ENCODE data around the gene NAV1.
"Not testable (repeated sequence)": the region's sequence is repeated elsewhere in the genome, so short reads cannot be mapped to it uniquely, and the experiment has no call there.

NAV1 gene, protein sequence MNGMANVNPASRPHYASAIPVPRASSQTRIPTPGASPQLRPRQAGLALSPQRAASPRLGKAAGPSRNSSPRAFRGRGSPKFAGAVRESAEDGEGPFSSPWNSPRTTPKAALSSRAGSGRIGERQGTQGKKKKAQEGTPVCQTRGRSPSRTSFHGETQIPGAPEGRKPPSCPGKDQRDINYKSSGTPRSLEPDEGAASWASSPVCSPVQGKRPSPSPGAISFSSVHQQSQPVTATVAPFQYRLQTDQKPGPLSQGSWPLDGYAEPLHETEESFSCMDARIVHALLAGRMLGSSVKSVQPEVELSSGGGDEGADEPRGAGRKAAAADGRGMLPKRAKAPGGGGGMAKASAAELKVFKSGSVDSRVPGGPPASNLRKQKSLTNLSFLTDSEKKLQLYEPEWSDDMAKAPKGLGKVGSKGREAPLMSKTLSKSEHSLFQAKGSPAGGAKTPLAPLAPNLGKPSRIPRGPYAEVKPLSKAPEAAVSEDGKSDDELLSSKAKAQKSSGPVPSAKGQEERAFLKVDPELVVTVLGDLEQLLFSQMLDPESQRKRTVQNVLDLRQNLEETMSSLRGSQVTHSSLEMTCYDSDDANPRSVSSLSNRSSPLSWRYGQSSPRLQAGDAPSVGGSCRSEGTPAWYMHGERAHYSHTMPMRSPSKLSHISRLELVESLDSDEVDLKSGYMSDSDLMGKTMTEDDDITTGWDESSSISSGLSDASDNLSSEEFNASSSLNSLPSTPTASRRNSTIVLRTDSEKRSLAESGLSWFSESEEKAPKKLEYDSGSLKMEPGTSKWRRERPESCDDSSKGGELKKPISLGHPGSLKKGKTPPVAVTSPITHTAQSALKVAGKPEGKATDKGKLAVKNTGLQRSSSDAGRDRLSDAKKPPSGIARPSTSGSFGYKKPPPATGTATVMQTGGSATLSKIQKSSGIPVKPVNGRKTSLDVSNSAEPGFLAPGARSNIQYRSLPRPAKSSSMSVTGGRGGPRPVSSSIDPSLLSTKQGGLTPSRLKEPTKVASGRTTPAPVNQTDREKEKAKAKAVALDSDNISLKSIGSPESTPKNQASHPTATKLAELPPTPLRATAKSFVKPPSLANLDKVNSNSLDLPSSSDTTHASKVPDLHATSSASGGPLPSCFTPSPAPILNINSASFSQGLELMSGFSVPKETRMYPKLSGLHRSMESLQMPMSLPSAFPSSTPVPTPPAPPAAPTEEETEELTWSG (N-terminal part only)

DNA sequence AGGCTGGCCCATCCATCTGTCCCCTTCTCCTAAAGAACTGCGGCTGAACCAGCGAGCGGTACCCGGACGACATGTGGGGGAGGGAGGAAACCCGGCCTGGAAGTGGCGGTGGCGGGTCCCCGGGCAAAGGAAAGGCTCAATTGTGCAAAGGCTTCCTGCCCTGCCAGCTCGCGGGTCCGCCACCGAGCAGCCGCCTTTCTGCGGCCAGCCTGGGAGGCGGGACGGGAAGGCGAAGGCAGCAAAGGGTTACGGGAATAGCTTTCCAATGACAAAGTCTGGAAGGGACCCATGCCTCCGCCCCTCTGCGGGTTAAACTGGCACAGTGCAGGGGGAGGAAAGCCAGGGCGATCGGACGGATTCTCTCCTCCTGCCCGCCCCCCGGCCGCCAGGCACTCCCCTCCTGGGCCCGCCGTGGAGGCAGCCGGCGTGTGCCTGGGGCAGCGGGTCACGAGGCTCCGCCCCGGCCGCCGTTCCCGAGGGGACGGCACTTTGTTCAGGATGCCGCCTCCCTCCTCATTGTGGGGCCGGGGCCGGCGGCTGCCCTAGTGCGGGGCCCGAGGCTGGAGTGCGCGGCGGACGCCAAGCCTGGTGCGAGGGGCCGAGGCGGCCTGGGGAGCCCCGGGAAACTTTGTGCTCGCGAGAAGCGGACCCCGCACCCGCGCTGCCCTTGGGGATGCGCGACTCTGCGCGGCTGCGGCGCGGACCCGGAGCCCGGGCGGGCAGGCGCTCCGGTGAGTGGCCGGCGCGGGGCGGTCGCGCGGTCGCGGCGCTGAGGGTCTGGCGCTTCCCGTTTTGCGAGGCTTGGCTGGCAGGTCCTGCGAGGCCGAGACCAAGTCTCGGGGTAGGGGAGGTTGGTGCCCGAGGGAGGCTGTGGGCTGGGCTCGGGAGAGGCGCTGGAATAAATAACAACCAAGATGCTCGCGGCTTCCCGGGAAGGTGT is at the start of gene NAV1:
NAV1 (plus strand) TSS at position 516 of the 940 bp plus-strand sequence. CDS start 83,758 bp downstream, outside the sequence.
- peak; percentile 74 for DNase-seq (ENCODE audit: low spot score)

DNA sequence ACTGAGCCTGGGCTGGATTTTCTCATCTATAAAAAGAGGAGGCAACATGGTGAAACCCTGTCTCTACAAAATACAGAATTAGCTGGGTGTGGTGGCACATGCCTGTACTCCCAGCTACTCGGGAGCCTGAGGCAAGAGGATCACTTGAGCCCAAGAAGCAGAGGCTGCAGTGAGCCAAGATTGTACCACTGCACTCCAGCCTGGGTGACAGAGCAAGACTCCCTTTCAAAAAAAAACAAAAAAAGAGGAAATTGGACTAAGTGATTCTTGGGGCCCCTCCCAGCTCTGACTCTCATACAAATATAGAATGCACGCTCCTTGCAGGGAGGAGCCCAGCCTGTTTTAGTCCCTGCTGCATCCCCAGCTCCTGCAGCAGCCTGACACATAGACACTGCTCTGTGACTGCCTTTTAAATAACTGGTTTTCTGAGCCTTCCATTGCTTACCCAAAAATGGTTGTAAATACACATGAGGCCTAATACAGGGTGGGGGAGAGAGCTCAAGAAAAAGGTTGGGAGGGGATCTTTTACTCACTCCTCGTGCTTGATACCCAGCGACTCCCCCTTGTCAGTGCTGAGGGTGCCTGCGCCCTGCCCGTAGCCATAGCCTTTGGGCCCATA is 49.2 kb upstream of the NAV1 start:
- DNase-seq (ENCODE audit: low spot score): no peak

DNA sequence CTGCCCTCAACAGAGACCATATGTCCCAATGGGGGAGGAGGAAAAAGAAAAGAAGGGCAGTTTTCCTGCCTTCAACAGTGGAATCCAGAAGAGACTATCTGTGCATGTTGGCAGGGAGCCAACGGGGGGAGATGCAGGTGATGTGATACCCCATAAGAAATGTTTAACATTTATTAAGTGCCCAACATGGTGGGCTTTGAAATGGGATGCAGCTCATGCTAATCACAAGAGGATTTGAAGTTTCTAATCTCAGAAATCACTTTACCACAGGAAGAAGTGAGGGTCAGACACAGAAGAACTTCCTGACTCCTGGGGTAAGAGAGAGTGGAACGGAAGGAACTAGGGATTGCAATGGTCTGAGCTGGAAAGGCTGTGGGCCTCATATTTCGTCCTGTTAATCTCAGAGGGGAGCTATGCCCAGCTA is 48.2 kb upstream of the NAV1 start:
- DNase-seq (ENCODE audit: low spot score): no peak

DNA sequence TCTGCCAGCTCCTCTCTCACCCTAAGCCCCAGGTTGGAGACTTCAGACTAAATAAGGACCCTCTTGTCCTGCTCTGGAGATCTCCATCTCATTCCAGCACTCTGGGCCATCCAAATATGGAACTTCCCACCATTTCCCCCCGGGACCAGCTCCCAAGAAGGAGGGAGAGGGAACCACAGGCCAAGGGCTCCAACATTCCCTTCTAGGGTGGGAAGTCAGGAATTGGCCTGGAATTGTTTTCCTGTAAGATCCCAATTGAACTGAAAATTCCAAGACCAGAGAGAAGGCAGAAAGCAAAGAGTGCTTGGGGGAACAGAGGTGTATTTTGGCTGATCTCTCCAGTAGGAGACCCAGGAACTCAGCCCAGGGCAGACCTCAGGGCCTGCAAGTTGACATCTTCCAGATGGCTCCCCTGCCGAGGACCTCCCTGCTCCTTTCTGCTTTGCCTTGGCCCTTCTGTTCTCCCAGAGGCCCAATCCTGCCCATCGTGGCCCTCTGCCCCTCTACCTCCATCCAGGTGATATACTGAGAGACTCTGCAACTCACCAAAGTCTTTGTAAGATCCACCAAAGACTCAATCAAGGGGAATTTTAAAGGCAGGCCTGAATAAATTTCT is 46.9 kb upstream of the NAV1 start:
- DNase-seq (ENCODE audit: low spot score): no peak

DNA sequence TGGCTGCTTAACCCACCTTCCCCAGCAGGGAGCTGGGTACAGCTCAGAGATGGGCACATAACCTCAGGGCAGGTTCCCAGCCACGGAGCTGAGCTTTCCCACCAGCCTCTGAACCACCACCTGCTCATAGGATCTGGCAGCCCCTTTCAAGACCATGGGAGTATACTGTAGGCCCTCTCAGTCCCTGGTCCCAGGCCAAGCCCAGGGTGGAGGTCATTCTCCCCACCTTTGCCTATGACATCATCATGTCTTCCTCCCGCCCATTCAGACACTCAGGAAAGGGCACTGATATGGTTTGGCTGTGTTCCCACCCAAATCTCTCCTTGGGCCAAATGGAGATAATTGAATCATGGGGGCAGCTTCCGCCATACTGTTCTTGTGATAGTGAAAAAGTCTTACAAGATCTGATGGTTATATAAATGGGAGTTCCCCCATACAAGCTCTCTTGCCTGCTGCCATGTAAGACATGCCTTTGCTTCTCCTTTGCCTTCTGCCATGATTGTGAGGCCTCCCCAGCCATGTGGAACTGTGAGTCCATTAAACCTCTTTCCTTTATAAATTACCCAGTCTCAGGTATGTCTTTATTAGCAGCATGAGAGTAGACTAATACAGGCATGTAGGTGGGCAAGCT is 45.8 kb upstream of the NAV1 start:
- not testable (repeated sequence) for DNase-seq (ENCODE audit: low spot score)

DNA sequence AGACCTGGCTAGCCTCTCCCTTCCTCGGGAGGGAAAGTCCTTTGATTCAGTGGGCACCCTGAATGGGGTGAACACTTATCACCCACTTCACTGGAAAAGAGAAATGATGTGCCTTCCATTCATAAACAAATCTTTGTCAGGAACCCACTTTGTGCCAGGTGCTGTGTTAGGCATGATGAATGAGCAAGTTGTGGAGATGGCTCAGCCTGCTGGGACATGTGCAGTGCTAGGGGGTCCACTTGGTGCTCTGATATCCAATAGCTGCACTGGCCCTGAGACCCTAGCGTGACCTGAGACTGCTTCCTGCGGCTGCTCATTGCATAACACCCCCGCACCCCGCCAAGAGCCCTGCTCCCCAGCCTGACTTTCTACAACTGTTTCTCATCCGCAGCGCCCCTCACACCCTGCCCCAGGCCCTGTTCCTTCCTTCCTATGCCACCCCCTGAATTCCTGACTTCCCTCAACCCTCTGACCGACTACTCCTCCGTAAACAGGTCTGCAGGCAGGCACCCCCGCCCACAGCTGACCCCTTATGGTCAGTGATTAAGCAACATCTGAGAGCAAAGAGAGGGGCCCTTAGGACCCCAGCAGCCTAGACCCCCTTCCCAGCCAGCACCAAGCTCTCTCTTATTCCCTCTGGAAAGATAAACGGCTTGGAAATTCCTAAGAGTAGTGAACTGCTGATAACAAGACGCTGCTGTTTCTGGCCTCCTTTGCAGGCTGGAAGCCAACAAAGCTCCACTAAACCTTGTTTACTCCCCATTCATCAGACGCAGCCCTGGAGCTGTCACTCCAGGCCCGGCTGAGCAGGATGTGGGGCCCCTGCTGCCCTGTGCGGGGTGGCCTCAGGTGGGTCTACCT is 44.9 kb upstream of the NAV1 start:
- DNase-seq (ENCODE audit: low spot score): no peak

DNA sequence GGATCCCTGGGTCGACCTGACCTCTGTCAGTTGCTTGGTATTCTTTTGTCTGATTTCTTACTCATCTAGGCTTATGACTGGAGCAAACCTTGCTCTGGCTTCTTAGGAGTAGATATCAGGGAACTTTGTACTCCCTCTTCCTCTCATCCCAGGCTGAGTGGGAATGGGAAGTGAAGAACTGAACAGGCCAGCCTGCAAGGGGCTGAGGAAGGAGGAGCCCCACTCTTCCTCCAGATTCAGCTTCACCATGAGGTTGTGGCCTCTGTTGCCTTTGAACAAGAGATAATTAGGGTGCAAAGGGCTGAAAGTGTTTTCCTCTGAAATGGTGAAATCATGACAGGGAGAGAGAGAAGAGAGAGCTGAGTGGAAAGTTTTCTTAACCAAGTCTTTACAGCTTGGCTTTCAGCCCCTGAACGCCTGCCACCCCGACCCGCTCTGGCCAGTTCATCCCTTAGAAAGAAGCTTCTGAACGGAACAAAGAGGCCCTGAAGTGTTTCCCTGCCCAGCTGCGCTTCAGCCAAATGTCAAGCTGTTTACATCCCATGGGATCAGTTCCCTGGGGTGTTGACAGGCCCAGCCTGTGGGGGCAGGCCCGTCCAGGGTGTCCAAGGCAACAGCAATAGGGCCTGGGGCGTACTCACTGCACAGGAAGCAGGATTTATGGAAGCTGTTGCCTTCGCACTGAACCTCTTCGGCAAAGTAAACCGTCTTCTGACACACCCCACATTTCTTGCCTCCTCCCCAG is 43.2 kb upstream of the NAV1 start:
- no peak for DNase-seq (ENCODE audit: low spot score)

DNA sequence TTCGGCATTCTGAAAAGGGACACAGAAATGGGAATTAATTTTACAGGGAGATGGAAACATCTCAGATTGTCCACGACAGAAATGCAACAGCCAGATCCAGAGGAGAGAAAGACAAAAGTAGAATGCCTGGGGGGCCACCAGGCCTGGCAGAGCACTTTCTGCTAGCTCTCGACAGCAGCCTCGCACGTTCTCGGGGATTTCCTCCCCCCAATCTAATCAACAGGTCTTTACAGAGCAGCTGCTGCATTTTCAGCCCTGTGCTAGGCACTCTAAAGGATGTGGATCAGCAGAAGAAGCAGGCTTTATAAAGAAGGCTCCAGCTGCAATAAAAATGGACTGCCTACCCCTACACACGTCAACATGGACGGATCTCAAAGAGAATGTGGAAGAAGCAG is 42.6 kb upstream of the NAV1 start:
- no peak for DNase-seq (ENCODE audit: low spot score)

DNA sequence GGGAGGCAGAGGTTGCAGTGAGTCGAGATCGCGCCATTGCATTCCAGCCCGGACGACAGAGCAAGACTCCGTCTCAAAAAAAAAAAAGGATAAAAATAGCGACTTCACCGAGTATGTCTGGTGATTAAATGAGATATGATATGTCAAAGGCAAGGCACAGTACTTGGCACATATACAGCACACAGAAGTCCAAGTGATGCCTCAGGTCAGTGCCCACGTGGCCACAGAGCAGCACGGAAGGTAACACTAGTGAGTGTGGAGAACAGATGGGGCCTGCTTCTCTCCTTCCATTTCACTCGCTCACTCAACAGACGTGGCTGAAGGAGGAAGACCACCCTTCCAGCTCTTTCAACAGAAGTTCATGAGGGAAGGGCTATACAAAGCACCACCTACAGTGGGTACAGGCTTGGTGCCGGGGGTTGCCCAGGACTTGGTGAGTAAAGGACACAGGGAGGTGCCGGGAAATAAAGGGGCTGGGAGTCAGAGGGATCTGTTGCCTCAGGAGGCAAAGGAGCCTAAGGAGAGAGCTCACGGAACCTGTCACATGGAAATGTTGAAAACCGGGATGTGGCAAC is 40.9 kb upstream of the NAV1 start:
- no peak for DNase-seq (ENCODE audit: low spot score)

DNA sequence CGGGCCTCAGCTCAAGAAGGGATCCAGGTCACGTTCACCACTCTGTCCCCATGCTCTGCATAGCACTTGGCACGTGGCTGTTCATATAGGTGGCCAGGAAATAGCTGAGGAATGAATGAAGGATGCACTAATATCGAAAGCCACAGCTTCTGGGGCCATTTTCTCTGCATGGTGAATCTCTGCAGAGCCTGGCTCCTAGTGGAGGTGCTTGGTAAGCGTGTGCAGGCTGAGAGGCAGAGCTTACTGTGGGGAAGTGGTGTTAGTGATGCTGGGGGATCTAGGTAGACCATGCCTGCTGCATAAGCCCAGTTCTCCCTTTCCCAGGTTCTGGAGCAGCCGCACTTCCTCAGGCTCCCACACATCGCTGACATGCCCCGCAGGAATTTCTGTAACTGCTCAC is 40.3 kb upstream of the NAV1 start:
- no peak for DNase-seq (ENCODE audit: low spot score)

DNA sequence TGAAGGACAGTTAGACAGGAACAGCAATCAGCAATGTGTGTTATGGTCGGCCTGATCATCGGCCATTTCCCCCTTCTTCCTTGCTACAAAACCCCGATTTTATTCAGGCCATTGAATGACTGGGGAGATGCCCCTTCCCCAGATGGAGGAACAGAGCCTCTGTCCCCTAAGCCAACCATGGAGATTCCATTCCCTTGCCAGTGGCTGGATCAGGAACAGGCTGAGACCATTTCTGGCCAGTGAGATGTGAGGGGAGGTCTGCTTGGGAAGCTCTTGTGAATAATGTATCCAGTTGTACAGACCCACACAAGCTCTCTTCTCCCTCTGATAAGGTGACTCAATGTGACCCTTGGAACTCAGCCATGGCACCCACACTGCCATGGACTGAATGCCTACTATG is 39.7 kb upstream of the NAV1 start:
- DNase-seq (ENCODE audit: low spot score): no peak

DNA sequence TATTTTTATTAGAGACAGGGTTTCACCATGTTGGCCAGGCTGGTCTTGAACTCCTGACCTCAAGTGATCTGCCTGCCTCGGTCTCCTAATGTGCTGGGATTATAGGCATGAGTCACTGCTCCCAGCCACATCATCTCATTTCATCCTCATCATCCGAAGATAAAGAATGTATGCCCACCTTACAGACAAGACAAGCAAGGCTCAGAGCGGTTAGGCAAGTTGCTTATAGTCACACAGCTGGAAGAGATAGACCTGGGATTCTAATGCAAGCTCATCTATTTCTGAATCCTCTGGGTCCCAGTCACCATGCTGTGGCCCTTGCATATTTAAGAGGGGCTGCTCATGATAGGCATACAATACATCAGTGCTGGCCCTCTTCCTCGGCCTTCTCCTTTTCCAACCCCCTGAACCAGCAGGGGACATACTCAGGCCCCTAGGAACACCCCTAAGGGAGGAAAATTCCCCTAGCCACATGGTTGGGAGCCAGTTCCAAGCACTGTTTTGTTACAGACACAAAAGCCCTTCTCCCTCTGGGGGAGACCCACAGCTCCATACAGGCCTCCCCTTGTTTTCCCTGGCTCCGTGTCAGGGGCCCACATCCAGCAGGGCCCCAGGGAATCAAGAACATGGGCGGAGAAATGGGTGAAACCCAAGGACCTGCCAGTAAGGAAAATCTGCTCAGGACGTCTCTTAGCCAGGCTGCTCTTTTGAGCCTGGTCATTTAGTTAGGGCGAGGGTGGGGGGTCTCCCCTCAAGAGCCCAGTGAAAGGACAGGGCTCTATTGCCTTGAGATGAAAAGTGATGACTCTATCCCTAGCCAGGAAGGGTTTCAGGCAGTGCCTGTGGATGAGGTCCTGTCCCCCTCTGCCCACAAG is 38.9 kb upstream of the NAV1 start:
- DNase-seq (ENCODE audit: low spot score): no peak

DNA sequence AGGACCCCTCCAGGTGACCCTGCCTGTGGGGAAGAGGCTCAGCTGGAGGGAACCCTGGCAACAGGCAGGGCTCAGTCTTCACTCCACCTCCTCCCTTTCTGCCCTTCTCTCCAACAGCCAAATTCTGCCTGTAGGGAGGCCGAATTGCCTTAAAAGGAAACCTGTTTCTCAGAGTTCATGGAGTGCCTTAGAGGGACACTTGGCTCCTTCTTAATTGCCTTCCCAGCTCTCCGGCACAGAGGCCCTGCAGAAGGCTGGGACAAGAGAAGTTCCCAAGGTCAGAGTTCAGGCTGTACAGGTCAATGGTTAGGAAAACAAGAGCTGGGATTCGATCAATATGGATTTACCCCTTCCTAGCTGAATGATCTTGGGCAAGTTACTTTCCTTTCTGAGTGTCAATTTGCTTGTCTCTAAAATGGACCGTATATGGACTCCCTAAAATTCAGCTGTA is 38.2 kb upstream of the NAV1 start:
- peak; percentile 42 for DNase-seq (ENCODE audit: low spot score)

DNA sequence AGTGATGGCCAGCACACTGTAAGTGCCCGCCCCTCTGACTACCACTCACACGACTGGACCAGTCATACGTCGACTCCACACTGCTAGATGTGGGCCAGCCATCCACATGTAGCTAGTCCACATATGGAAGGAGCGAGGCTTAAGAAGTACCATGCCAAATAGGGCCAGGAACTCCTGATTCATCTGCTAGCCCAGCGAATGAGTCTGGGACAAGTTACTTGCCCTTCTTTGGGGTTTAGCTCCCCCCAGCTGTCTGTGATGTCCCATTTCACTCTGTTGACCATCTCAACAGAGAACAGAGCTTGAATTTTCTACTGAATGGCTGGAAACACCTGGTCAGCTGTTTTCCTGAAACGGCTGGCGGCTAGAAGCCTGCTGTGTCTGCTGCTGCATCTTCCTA is 37.8 kb upstream of the NAV1 start:
- DNase-seq (ENCODE audit: low spot score): no peak

DNA sequence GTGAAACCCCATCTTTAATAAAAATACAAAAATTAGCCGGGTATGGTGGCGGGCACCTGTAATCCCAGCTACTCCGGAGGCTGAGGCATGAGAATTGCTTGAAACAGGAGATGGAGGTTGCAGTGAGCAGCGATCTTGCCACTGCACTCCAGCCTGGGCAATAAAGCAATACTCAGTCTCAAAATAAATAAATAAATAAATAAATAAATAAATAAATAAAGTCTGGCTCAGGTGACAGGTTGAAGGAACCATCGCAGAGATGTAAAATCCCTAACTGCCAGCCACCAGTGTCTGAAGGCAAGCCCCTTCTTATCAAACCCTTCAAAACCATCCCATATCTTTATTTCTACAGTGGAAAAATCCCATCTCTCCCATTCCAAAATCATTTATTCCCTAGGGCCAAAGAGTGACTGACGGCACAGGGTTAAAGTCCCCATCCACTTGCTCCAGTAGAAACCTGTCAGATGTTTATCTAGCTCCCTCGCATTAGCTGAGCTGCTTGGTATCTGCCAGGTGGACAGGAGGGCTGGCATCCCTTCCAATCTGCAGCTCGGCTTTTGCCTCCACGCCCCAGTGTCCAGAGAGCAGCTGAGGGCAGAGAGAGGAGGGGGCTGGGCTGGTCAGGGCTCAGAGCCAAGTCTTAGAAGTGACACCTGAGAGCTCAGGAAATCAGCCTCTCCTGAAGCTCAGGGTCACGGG is 37.0 kb upstream of the NAV1 start:
- DNase-seq (ENCODE audit: low spot score): no peak

DNA sequence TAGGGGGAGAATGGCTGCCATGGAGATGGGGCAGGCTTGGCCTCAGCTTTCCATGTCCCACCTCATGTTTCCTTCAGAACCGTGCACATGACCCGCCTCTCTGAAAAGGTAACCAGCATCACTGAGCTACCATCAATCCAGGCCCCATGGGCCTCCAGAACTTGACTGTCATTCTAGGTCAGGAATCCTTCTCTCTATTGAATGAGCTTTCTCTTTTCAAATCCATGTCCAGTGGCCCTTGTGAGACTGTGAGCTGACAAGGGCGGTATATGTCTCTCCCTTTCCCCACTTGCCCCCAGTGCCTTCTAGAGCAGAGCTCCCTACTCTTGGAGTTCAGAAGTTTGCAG is 36.4 kb upstream of the NAV1 start:
- no peak for DNase-seq (ENCODE audit: low spot score)

Measured in iPS-NIHi11 (cell line).